ENCODE results near the gene VAMP4. TPM values are rescaled to one million over a fixed set of nuclear protein-coding genes. Genes with fewer than 3 reads are reported as not detected.

The VAMP4 gene
- total and polyA plus RNA-seq, 2 experiments from 2014 or later: 7.3 to 7.4 TPM

DNA sequence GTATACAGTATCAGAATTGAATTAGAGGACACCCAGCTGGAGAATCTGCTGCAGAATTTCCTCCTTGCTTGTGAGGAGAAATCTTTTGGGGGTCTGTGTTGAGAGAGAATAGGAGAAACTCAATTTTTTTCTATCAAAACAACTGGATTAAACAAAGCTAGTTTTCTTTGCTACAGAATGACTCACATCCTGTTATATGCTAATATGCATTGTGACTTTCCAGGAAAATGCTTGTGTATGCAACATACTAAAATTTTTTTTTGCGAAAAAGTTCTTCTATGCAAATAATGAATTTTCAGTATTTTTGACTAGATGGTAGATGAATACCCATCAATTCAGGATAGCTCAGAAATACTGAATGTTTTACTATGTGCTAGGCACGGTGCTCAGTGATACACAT is 2.2 kb downstream of the VAMP4 start:
- no peak overlapping the region for H3K4me3 Mint-ChIP-seq
- no peak for DNase-seq (ENCODE audit: low spot score)

More for the DNA sequence above, 2.2 kb downstream of the VAMP4 start:
- H3K27me3 Mint-ChIP-seq (ENCODE audit: insufficient read depth, low read depth, poor library complexity): peaks cover 6% of the 10 kb centered on the region
- H3K36me3 Mint-ChIP-seq (ENCODE audit: low read depth): peaks cover 5% of the 10 kb centered on the region; the same call in 2 of the 3 replicates
- Histone ChIP-seq H3K9me2 (ENCODE audit: insufficient read depth) (no peaks in the 10 kb centered on the region), H3F3A (replicated peaks; ENCODE audit: low read depth) (0 out of 2 replicates have a peak, but pooled peaks cover 6% of the 10 kb centered on the region), H2AFZ (no peak overlapping the region), H3K36me3 (ENCODE audit: insufficient read depth) (no peaks in the 10 kb centered on the region; the same call in 1 of the 2 replicates), H3K4me1 (ENCODE audit: insufficient read depth) (peaks cover 41% of the 10 kb centered on the region), H4K20me1 (replicated peaks; ENCODE audit: insufficient read depth) (no peaks in the 10 kb centered on the region), H3K27ac (ENCODE audit: low read depth) (no peak overlapping the region), H3K27me3 (ENCODE audit: insufficient read depth) (no peaks in the 10 kb centered on the region), H3K79me2 (replicated peaks; ENCODE audit: insufficient read depth) (peaks cover 21% of the 10 kb centered on the region; the same call in 1 of the 2 replicates), H3K4me3 (no peak overlapping the region), H3K4me2 (no peak overlapping the region)
- no peaks in the 10 kb centered on the region for H3K9me3 Mint-ChIP-seq
- no peak for ATAC-seq
- no peak overlapping the region for H3K27ac Mint-ChIP-seq
- no peak for TF ChIP-seq EZH2 (IDR thresholded peaks at IDR 0.05; ENCODE audit: low read depth, unreplicated experiment)
- TF ChIP-seq POLR2AphosphoS5 (IDR thresholded peaks at IDR 0.05; ENCODE audit: low read depth): no peak
- TF ChIP-seq, protein P1, sequence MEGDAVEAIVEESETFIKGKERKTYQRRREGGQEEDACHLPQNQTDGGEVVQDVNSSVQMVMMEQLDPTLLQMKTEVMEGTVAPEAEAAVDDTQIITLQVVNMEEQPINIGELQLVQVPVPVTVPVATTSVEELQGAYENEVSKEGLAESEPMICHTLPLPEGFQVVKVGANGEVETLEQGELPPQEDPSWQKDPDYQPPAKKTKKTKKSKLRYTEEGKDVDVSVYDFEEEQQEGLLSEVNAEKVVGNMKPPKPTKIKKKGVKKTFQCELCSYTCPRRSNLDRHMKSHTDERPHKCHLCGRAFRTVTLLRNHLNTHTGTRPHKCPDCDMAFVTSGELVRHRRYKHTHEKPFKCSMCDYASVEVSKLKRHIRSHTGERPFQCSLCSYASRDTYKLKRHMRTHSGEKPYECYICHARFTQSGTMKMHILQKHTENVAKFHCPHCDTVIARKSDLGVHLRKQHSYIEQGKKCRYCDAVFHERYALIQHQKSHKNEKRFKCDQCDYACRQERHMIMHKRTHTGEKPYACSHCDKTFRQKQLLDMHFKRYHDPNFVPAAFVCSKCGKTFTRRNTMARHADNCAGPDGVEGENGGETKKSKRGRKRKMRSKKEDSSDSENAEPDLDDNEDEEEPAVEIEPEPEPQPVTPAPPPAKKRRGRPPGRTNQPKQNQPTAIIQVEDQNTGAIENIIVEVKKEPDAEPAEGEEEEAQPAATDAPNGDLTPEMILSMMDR (conservative IDR thresholded peaks at IDR 0.05; ENCODE audit: low read depth in 2 of 2): no peak
- no peak for TF ChIP-seq STAT1 (IDR thresholded peaks at IDR 0.05; ENCODE audit: unreplicated experiment)
- TF ChIP-seq ZNF331 (CRISPR knock-in tag; IDR thresholded peaks at IDR 0.05; ENCODE audit: low read depth): no peak
- no peak for TF ChIP-seq CREB1 (CRISPR knock-in tag; IDR thresholded peaks at IDR 0.05; ENCODE audit: low read depth)
- no peak for TF ChIP-seq NANOG (IDR thresholded peaks at IDR 0.05; ENCODE audit: borderline replicate concordance)
- TF ChIP-seq JUNB (IDR thresholded peaks at IDR 0.05; ENCODE audit: unreplicated experiment): no peak
- no peak for TF ChIP-seq EZH2phosphoT487 (IDR thresholded peaks at IDR 0.05; ENCODE audit: unreplicated experiment)
- TF ChIP-seq, protein P2, sequence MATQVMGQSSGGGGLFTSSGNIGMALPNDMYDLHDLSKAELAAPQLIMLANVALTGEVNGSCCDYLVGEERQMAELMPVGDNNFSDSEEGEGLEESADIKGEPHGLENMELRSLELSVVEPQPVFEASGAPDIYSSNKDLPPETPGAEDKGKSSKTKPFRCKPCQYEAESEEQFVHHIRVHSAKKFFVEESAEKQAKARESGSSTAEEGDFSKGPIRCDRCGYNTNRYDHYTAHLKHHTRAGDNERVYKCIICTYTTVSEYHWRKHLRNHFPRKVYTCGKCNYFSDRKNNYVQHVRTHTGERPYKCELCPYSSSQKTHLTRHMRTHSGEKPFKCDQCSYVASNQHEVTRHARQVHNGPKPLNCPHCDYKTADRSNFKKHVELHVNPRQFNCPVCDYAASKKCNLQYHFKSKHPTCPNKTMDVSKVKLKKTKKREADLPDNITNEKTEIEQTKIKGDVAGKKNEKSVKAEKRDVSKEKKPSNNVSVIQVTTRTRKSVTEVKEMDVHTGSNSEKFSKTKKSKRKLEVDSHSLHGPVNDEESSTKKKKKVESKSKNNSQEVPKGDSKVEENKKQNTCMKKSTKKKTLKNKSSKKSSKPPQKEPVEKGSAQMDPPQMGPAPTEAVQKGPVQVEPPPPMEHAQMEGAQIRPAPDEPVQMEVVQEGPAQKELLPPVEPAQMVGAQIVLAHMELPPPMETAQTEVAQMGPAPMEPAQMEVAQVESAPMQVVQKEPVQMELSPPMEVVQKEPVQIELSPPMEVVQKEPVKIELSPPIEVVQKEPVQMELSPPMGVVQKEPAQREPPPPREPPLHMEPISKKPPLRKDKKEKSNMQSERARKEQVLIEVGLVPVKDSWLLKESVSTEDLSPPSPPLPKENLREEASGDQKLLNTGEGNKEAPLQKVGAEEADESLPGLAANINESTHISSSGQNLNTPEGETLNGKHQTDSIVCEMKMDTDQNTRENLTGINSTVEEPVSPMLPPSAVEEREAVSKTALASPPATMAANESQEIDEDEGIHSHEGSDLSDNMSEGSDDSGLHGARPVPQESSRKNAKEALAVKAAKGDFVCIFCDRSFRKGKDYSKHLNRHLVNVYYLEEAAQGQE (IDR thresholded peaks at IDR 0.05; ENCODE audit: unreplicated experiment): no peak
- TF ChIP-seq, protein P3, sequence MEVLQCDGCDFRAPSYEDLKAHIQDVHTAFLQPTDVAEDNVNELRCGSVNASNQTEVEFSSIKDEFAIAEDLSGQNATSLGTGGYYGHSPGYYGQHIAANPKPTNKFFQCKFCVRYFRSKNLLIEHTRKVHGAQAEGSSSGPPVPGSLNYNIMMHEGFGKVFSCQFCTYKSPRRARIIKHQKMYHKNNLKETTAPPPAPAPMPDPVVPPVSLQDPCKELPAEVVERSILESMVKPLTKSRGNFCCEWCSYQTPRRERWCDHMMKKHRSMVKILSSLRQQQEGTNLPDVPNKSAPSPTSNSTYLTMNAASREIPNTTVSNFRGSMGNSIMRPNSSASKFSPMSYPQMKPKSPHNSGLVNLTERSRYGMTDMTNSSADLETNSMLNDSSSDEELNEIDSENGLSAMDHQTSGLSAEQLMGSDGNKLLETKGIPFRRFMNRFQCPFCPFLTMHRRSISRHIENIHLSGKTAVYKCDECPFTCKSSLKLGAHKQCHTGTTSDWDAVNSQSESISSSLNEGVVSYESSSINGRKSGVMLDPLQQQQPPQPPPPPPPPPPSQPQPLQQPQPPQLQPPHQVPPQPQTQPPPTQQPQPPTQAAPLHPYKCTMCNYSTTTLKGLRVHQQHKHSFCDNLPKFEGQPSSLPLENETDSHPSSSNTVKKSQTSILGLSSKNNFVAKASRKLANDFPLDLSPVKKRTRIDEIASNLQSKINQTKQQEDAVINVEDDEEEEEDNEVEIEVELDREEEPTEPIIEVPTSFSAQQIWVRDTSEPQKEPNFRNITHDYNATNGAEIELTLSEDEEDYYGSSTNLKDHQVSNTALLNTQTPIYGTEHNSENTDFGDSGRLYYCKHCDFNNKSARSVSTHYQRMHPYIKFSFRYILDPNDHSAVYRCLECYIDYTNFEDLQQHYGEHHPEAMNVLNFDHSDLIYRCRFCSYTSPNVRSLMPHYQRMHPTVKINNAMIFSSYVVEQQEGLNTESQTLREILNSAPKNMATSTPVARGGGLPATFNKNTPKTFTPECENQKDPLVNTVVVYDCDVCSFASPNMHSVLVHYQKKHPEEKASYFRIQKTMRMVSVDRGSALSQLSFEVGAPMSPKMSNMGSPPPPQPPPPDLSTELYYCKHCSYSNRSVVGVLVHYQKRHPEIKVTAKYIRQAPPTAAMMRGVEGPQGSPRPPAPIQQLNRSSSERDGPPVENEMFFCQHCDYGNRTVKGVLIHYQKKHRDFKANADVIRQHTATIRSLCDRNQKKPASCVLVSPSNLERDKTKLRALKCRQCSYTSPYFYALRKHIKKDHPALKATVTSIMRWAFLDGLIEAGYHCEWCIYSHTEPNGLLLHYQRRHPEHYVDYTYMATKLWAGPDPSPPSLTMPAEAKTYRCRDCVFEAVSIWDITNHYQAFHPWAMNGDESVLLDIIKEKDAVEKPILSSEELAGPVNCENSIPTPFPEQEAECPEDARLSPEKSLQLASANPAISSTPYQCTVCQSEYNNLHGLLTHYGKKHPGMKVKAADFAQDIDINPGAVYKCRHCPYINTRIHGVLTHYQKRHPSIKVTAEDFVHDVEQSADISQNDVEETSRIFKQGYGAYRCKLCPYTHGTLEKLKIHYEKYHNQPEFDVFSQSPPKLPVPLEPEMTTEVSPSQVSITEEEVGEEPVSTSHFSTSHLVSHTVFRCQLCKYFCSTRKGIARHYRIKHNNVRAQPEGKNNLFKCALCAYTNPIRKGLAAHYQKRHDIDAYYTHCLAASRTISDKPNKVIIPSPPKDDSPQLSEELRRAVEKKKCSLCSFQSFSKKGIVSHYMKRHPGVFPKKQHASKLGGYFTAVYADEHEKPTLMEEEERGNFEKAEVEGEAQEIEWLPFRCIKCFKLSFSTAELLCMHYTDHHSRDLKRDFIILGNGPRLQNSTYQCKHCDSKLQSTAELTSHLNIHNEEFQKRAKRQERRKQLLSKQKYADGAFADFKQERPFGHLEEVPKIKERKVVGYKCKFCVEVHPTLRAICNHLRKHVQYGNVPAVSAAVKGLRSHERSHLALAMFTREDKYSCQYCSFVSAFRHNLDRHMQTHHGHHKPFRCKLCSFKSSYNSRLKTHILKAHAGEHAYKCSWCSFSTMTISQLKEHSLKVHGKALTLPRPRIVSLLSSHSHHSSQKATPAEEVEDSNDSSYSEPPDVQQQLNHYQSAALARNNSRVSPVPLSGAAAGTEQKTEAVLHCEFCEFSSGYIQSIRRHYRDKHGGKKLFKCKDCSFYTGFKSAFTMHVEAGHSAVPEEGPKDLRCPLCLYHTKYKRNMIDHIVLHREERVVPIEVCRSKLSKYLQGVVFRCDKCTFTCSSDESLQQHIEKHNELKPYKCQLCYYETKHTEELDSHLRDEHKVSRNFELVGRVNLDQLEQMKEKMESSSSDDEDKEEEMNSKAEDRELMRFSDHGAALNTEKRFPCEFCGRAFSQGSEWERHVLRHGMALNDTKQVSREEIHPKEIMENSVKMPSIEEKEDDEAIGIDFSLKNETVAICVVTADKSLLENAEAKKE (CRISPR knock-in tag; IDR thresholded peaks at IDR 0.05): no peak
- TF ChIP-seq ZNF114 (CRISPR knock-in tag; IDR thresholded peaks at IDR 0.05): no peak
- TF ChIP-seq, protein P4, sequence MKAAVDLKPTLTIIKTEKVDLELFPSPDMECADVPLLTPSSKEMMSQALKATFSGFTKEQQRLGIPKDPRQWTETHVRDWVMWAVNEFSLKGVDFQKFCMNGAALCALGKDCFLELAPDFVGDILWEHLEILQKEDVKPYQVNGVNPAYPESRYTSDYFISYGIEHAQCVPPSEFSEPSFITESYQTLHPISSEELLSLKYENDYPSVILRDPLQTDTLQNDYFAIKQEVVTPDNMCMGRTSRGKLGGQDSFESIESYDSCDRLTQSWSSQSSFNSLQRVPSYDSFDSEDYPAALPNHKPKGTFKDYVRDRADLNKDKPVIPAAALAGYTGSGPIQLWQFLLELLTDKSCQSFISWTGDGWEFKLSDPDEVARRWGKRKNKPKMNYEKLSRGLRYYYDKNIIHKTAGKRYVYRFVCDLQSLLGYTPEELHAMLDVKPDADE (IDR thresholded peaks at IDR 0.05): no peak
- peaks cover 34% of the 10 kb centered on the region for H3K4me1 Mint-ChIP-seq

All from GM23338 (cell line).